ENCODE results near the gene OR52B2.

DNA sequence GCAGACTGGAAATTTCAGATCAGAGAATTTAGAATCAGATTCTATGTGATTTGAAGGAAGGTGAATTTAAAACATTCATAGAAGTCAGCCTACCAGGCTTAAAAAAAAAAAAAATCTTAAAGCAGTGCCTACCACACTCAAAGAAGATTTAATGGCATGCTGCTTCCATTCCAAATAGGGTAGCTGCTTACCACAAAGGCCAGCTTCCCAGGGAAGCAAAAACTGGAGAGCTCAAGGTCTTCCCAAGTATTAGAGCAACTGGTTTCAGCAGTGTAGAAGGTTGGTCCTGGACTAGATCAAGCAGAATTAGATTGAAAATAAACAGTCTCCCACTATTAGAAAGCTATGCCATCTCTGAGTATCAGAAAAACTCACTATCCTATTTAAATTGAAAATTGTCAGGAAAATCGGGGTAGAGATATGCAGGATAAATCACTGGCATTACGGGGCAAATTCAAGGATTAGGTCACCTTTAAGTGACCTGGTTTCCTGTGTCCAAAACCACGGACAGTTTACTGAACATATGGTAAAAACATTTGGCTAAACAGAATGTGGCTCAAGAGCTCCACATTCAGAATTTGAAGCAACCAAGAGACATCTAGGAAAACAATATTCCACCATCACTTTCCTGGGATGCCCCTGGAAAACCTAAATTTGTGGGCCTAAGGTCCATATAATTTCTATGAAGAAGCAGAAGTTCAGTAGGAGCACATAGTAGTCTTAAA is 36.5 kb upstream of the OR52B2 start:
- TF ChIP-seq, protein P1, sequence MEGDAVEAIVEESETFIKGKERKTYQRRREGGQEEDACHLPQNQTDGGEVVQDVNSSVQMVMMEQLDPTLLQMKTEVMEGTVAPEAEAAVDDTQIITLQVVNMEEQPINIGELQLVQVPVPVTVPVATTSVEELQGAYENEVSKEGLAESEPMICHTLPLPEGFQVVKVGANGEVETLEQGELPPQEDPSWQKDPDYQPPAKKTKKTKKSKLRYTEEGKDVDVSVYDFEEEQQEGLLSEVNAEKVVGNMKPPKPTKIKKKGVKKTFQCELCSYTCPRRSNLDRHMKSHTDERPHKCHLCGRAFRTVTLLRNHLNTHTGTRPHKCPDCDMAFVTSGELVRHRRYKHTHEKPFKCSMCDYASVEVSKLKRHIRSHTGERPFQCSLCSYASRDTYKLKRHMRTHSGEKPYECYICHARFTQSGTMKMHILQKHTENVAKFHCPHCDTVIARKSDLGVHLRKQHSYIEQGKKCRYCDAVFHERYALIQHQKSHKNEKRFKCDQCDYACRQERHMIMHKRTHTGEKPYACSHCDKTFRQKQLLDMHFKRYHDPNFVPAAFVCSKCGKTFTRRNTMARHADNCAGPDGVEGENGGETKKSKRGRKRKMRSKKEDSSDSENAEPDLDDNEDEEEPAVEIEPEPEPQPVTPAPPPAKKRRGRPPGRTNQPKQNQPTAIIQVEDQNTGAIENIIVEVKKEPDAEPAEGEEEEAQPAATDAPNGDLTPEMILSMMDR (IDR thresholded peaks at IDR 0.05; ENCODE audit: poor library complexity), result no peak
- no peak for TF ChIP-seq EZH2phosphoT487 (IDR thresholded peaks at IDR 0.05; ENCODE audit: low read depth, severe bottlenecking, unreplicated experiment)

Data from hepatocyte (in vitro differentiated cells).